ENCODE results near the gene DCP1A. TPM values are rescaled to one million over a fixed set of nuclear protein-coding genes. Genes with fewer than 3 reads are reported as not detected.

DCP1A gene
- polyA plus RNA-seq, 1 experiment, result 34.0 TPM

- CTCF ChIA-PET, result interaction anchor here (1.0 to 1.3 kb wide), 2 partner anchors 10 to 11 kb away, joined by 3 read pairs; no protein-coding TSS in a partner anchor
- POLR2A ChIA-PET, result no interaction called here
- DNase-seq (ENCODE audit: low read depth), result no peak
- peaks cover 2% of the 10 kb centered on the region for H3K36me3 ChIP-seq (ENCODE audit: control insufficient read depth, insufficient read depth, low read length)
- no peaks in the 10 kb centered on the region for H3K27me3 ChIP-seq (ENCODE audit: control insufficient read depth, insufficient read depth, low read length)
- no peak for TF ChIP-seq CTCF (IDR thresholded peaks at IDR 0.05; ENCODE audit: insufficient read depth, low read depth, low read length)
- H3K4me3 ChIP-seq (ENCODE audit: low read depth, low read length), result no peak overlapping the region
These were observed 95.0 kb downstream of the DCP1A start for GRCh38 chr3:53252096-53252946.

GRCh38 chr3:53250881-53251605 is 96.3 kb downstream of the DCP1A start:
- Histone ChIP-seq H3K36me3 (ENCODE audit: control insufficient read depth, insufficient read depth, low read length) (peaks cover 2% of the 10 kb centered on the region), H3K4me3 (ENCODE audit: low read depth, low read length) (no peak overlapping the region), H3K27me3 (ENCODE audit: control insufficient read depth, insufficient read depth, low read length) (no peaks in the 10 kb centered on the region)
- ChIA-PET POLR2A (no interaction called here), CTCF (interaction anchor here (0.8 to 1.3 kb wide), 3 partner anchors 8 to 55 kb away, joined by 3 read pairs; no protein-coding TSS in a partner anchor)
- TF ChIP-seq CTCF (IDR thresholded peaks at IDR 0.05; ENCODE audit: insufficient read depth, low read depth, low read length), result no peak
- DNase-seq (ENCODE audit: low read depth), result no peak

- POLR2A ChIA-PET, result no interaction called here
- no peaks in the 10 kb centered on the region for H3K27me3 ChIP-seq (ENCODE audit: control insufficient read depth, insufficient read depth, low read length)
- no peak for DNase-seq (ENCODE audit: low read depth)
- CTCF ChIA-PET, result interaction anchor here (0.8 kb wide), 1 partner anchor 55 kb away, joined by 3 read pairs; no protein-coding TSS in a partner anchor
- H3K4me3 ChIP-seq (ENCODE audit: low read depth, low read length), result no peak overlapping the region
- TF ChIP-seq CTCF (IDR thresholded peaks at IDR 0.05; ENCODE audit: insufficient read depth, low read depth, low read length), result no peak
- H3K36me3 ChIP-seq (ENCODE audit: control insufficient read depth, insufficient read depth, low read length), result peaks cover 2% of the 10 kb centered on the region
These were observed 96.9 kb downstream of the DCP1A start for GRCh38 chr3:53250453-53250852.

- H3K36me3 ChIP-seq (ENCODE audit: control insufficient read depth, insufficient read depth, low read length), result peaks cover 3% of the 10 kb centered on the region
- DNase-seq (ENCODE audit: low read depth), result no peak
- ChIA-PET POLR2A (no interaction called here), CTCF (interaction anchor here (1.6 kb wide), 1 partner anchor 11 kb away, joined by 4 read pairs; no protein-coding TSS in a partner anchor)
- no peak for TF ChIP-seq CTCF (IDR thresholded peaks at IDR 0.05; ENCODE audit: insufficient read depth, low read depth, low read length)
- H3K27me3 ChIP-seq (ENCODE audit: control insufficient read depth, insufficient read depth, low read length), result no peaks in the 10 kb centered on the region
- no peak overlapping the region for H3K4me3 ChIP-seq (ENCODE audit: low read depth, low read length)
These were observed 99.2 kb downstream of the DCP1A start for GRCh38 chr3:53248161-53248560.

GRCh38 chr3:53247619-53248018 is 99.7 kb downstream of the DCP1A start:
- no peak overlapping the region for H3K4me3 ChIP-seq (ENCODE audit: low read depth, low read length)
- TF ChIP-seq CTCF (IDR thresholded peaks at IDR 0.05; ENCODE audit: insufficient read depth, low read depth, low read length), result no peak
- ChIA-PET POLR2A (no interaction called here), CTCF (interaction anchor here (0.5 to 1.6 kb wide), 2 partner anchors 11 to 66 kb away, joined by 3 to 4 read pairs; no protein-coding TSS in a partner anchor)
- H3K36me3 ChIP-seq (ENCODE audit: control insufficient read depth, insufficient read depth, low read length), result peaks cover 3% of the 10 kb centered on the region
- no peak for DNase-seq (ENCODE audit: low read depth)
- H3K27me3 ChIP-seq (ENCODE audit: control insufficient read depth, insufficient read depth, low read length), result no peaks in the 10 kb centered on the region
